ENCODE measurements around the gene PI3.
"Not testable (repeated sequence)": the region's sequence is repeated elsewhere in the genome, so short reads cannot be mapped to it uniquely, and the experiment has no call there.

The PI3 gene, protein sequence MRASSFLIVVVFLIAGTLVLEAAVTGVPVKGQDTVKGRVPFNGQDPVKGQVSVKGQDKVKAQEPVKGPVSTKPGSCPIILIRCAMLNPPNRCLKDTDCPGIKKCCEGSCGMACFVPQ

DNA sequence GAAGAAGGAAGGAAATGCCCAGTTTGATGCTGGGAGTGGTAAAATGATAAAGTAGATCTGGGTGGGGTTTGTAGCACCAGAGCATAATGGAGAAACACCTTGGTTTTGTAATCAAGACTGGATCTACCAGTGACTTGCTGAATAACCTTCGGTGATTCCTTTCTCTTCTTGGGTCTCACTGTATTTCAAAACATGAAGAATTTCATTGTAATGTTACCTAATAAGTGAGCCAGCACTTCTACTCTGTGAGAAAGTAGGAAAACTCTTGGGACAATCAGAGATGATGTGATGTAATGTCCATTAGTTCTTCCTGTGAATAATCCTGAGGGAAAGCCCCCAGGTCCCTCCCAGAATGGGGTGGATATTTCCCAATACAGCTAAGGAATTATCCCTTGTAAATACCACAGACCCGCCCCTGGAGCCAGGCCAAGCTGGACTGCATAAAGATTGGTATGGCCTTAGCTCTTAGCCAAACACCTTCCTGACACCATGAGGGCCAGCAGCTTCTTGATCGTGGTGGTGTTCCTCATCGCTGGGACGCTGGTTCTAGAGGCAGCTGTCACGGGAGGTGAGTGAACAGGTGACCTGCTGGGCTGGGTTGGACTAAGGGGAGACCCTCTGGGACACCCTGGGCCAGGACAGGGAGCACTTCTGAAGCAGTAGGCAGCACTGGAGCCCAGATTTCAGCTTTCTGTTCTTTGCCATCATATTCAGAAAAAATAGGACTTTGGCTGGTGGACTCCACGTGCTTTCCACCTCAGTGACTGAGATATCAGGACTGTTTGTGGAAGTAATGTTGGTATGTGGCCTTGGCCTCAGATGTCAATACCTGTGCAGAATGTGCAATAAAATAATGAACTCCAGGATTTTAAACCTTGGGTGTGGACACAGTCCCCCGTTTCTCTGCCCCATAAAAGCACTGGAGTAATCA is at the start of gene PI3:
TSS of gene PI3 (plus strand) at position 469 of the 931 bp plus-strand sequence. CDS start at position 490, 21 bp downstream.
- in situ Hi-C loops (cut with HindIII; ENCODE audit: low sequenced_read_pairs): no loop called here

DNA sequence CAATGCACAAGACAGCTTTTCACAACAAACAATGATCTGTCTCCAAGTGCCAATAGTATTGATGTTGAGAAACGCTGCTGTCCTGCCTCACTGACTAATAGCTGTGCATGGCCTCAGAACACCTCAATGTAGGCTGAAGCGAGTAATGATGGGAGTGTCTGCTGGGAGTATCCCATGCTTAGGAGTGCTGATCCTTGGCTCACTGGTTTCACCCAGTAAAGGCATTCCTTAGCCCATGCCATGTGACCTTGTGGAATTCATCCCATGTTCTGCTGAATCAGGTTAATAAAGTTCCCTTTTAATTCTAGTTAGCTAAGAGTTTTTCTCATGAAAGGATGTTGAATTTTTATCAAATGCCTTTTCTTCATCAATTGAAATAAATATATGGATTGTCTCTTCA is 46.6 kb upstream of the PI3 start:
- in situ Hi-C loops (cut with HindIII; ENCODE audit: low sequenced_read_pairs): no loop called here

DNA sequence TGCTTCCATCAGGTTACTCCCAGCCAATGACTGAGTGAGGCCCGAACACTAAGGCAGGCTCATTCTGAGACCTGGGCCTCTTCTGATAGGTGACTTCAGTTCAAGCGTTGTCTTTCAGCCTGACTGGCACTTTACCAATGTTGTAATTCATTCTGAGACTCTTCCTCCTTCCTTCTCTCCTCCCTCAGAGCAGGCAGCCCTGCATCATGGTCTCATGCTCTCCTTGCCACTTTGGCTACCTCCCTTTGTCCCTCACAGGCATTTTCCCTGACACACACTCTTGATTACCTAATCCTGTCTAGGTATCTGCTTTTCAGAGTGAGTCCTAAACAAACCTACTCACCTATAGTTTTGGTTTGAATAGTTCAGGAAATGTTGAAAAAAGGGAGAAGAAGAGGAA is 37.8 kb upstream of the PI3 start:
- in situ Hi-C loops (cut with HindIII; ENCODE audit: low sequenced_read_pairs): no loop called here

DNA sequence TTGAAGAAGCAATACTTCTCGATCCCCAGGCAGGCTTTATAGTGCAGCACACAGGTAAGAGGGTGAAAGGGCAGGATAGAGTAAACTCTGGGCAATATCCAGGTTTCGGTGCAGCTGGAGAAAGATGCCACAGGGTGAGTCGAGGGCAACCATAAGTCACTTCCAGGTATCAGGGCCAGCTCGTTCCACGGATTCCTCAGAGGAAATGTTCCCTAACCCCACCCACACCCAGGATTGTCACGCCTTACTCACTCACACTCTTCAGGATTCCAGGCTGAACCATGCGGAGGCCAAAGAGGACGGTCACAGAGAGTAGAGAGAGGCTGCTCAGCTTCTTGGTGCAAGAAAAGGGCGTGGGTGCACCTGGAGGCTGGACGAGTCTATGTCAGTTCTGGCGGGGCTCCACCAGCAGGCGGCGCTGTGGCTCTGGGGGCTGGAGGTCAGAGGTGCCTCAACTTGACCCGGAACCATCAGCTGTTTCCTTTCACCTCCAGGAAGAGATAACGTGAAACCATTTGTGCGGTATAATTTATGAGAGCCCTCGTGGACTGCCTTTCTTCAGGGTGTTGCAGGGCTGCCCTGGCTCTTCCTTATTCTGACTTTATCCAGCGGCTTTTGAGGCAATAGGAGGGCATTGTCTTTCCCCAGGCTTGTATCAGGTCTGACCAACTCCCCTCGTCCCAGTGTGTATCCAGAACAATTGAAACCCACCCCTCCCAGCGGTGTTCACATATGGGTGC is 36.0 kb upstream of the PI3 start:
- in situ Hi-C loops (cut with HindIII; ENCODE audit: low sequenced_read_pairs): no loop called here

DNA sequence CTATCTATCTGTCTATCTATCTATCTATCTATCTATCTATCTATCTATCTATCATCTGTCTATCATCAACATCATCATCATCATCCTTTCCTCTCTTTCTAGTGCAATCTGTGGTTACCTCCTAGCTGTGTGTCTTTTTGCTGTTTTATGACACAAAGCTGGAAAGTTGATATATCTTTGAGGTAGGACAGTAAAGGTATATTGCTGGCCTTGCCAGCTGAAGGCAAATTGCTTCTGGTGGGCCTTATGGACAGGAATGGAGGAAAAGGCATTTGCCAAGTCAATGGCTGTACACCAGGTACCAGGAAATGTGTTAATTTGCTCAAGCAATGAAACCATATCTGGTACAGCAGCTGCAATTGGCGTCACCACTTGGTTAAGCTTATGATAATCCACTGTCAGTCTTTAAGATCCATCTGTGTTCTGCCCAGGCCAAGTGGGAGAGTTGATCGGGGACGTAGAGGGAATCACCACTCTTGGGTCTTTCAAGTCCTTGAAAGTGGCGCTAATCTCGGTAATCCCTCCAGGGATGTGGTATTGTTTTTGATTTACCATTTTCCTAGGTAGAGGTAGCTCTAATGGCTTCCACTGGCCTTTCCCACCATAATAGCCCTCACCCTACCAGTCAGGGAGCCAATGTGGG is 34.8 kb upstream of the PI3 start:
- in situ Hi-C loops (cut with HindIII; ENCODE audit: low sequenced_read_pairs): not testable (repeated sequence)

DNA sequence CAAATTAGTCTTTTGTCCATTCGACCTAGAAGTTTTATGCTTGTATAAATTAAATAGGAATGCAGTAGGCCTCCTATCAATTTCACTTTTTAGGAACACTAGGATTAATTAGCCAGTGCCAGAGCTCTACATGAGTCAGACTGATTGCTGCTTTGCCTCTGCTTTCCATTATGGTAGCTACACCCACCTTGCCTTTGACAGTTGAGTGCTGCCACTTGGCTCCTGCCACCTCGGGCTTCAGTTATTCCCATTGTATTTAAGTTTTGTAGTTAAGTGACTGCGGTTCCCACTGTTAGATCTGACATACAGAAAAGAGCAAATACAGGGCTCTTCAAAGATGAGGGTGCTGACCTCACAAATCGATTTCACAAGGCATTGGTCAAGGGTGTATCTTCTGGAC is 33.9 kb upstream of the PI3 start:
- in situ Hi-C loops (cut with HindIII; ENCODE audit: low sequenced_read_pairs): no loop called here

DNA sequence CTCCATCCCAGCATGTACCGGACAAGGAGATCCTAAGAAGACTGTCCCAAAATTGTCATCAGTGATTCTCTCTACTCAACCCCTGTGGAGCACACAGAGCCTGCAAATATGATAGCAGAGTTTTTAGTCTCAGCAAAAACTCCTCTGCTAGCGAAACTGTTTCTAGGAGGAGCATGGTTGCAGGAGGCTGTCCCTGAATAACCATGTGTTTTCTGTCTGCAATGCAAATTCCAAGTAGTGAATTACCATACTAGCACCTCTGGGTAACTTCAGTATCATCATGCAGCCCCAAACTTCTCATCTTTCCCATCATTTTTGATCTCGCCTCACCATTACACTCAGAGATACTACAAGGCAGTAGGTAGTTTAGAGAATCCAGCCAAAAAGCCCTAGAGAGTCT is 25.6 kb upstream of the PI3 start:
- in situ Hi-C loops (cut with HindIII; ENCODE audit: low sequenced_read_pairs): no loop called here

DNA sequence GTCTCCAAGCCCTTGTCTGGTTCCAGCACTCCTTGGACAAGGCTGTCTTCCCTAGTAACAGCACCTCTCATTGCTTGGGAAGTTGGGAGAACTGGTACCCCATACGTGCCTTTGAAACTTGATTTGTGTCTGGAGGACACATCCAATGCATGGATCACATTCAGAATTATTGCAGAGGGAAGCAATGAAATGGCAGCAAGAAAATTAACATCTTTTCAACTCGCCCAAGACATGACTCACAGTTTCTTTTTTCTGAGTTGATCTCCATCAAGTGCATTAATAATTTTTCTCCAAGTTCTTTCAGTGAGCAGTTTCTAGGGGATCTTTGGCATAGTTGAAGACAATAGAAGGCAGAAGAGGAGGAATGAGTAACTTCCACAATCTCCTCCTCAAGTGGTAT is 22.3 kb upstream of the PI3 start:
- in situ Hi-C loops (cut with HindIII; ENCODE audit: low sequenced_read_pairs): no loop called here

DNA sequence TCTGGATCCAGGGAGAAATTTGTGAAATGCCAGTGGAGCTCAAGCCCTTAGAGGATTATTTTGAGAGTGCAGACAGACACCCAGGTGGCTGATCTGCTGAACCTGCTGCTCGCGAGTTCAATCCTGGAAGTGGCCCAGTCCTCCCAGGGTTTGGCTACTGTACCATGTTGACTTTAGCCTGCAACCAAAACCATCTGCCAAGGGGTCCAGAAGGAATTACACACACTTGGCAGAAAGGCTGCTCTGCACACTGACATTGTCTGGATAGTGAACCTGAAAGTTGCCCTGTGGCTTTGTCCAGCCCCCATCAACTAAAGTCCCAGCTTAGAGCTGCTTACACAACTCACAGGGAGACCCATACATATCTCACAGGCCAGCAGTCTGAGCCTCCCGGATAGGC is 21.6 kb upstream of the PI3 start:
- in situ Hi-C loops (cut with HindIII; ENCODE audit: low sequenced_read_pairs): no loop called here

DNA sequence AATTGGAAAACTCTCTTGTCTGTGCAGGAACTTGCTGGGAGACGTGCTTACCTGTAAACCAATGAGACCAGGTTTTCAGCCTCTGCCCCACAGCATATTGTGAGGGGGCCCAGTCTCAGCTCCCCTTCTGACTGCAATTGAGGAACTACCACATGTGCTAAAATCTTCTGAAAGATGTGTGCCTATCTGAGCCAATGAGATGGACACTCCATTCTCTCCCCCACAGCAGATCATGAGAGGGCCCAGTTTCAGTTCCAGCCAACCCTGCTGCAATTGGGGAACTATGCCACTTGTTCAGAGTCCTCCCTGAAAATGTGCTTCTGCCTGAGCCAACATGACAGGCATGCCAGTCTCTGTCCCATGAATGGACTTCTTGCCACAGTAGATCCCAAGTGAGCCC is 20.9 kb upstream of the PI3 start:
- in situ Hi-C loops (cut with HindIII; ENCODE audit: low sequenced_read_pairs): no loop called here

DNA sequence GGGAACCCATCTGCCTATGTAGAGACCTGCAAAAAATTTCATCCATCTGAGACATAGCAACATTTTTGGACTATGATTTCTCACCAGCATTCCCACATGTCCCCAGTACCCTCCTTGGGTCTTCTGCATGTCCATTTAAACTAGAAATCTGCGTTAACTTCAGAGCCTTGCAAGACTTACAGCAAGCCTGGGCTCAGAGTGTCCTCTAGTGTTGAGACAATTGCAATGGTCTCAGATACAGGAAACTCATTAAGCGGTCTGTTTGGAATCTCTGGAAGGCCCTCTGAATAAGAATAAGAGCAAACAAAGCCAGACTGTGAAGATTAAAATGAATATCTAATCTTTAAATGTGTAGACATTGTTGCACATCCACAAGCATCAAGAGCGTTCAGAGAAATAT is 20.5 kb upstream of the PI3 start:
- in situ Hi-C loops (cut with HindIII; ENCODE audit: low sequenced_read_pairs): no loop called here

DNA sequence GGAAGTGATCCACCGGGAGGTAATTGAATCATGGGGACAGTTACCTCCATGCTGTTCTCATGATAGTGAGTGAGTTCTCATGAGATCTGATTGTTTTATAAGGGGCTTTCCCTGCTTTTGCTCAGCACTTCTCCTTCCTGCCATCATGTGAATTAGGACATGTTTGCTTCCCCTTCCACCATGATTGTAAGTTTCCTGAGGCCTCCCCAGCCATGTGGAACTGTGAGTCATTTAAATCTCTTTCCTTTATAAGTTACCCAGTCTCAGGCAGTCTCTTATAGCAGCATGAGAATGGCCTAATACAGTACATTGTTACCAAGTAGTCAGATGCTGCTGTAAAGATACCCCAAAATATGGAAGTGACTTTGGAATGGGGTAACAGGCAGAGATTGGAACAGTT is 19.9 kb upstream of the PI3 start:
- in situ Hi-C loops (cut with HindIII; ENCODE audit: low sequenced_read_pairs): not testable (repeated sequence)

DNA sequence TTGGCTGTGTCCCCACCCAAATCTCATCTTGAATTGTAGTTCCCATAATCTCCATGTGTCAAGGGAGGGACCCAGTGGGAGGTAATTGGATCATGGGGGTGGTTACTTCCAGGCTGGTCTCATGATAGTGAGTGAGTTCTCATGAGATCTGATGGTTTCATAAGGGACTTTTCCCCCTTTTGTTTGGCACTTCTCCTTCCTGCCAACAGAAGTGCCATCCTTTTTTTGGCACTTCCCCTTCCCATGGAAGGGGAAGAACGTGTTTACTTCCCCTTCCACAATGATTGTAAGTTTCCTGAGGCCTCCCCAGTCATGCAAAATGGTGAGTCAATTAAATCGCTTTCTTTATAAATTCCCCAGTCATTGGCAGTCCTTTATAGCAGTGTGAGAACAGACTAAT is 18.0 kb upstream of the PI3 start:
- in situ Hi-C loops (cut with HindIII; ENCODE audit: low sequenced_read_pairs): no loop called here

DNA sequence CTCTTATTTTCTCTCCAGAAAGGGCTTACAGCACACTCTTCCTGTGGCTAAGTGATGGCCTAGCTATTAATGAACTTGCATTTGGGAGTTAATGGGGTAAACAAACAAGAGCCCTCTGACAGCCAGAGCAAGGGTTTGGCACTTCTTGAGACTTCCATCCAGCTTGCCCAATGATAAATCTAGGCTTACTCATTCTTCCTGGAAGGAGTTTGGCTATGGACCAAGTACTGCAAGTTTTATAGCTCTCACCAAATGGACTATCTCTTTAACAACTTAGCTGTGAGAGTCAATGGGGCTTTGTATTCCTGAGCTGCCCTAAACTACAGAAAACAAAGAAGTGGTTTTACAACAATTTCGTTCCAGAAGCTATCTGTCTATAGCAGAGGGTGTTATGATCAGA is 16.7 kb upstream of the PI3 start:
- in situ Hi-C loops (cut with HindIII; ENCODE audit: low sequenced_read_pairs): no loop called here

DNA sequence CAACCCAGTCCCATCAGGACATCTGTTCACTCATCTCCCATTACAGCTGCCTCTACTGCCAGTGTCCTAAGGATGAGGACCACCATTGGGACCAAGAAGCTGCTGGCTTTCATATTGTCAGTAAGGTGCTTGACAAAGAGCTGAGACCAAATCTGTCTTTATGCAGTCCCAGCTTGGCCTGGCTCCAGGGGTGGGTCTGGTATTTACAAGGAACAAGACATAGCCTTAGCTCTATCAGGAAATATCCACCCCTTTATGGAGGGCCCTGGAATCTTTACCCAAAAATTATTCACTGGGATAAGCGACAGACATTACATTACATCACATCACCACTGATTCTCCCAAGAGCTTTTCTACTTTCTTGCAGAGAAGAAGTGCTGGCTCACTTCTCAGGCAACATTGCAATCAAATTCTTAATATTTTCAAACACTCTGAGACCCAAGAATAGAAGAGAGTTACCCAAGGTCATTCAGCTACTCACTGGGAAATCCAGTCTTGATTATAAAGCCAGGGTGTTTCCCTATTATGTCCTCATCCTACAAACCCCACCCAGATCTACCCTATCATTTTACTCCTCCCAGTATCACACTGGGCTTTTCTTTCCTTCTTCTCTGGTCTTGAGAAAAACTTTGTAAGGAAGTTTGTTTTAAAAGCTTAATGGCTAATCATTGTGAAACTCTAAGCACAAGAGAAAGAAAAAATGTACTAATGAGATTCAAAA is 11.5 kb upstream of the PI3 start:
- in situ Hi-C loops (cut with HindIII; ENCODE audit: low sequenced_read_pairs): no loop called here

DNA sequence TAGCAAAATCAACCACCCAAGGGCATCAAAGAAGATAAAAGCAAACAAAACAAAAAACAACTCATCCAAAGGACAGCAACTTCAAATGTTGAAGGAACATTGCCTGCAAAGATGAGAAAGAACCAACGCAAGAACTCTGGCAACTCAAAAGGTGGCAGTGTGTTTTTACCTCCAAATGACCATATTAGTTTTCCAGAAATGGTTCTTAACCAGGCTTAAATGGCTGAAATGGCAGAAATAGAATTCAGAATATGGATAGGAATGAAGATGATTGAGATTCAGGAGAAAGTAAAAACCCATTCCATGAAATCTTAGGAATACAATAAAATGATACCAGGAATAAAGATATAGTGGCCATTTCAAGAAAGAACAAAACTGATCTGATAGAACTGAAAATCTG is 9.8 kb upstream of the PI3 start:
- in situ Hi-C loops (cut with HindIII; ENCODE audit: low sequenced_read_pairs): no loop called here

DNA sequence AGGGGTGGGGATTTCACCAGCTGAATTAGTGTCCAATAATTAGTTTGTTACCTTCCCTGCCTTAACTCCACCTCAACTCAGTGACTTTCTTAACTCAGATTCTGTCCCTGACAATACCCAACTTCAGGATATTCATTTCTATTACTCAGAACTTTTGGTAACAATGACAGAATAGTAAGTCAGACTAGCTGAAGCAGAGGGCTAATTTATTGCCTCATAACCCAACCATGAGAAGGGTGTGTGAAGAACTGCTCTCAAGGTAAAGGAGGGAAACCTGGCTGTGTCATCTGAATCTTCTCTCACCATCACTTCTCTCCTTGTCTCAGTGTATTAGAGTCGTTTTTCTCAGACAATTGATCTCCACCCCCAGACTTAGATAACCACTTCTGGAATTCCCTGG is 1.2 kb upstream of the PI3 start:
- in situ Hi-C loops (cut with HindIII; ENCODE audit: low sequenced_read_pairs): no loop called here

DNA sequence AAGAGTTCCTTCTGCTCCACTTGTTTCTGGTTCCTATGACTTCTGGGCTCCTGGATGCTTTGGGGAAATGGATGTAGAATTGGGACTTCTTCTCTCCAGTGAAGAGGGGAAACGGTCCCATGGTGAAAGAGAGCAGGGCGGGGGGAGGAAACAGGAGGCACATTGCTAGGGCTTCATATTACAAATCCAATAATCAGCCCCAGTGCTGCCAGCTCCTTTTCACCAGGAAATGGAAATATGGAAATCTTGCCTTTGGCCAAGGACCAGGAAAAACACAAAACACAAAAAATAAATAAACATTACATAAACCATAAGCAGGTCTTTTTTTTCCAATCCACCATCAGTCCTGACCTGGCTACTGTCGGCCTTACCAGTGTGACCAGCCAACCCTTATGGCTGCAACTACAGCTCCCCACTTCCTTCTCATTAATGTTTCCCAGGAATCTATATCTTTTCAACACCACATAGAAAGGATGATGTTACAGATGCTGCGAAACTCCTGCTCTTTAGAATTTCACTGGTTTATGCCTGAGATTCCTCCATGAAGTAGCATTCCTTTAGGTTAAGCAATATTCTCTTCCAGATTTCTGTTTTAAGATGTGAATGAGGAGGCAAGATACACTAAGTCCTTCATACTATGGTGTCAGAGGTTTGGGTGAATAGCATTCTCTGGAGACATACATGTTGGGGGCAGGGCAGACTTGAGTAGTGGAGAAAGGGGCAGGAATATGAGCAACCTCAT is 2.0 kb downstream of the PI3 start:
- in situ Hi-C loops (cut with HindIII; ENCODE audit: low sequenced_read_pairs): no loop called here

DNA sequence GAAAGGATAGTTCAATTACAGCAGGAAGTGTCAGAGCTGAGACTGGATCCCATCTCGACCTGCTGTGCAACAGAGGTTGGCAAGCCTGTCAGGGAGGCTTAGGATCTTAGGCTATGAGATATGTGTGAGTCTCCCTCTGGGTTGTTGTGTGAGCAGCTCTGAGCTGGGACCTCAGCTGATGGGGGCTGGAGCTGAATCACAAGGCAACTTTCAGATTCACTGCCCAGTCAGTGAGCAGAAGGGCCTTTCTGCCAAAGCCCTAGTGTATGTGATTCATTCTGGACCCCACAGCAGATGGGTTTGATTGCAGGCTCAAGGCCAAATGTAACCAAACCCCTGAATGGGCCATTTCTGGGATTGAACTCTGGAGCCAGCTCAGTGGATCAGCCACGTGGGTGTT is 4.5 kb downstream of the PI3 start:
- in situ Hi-C loops (cut with HindIII; ENCODE audit: low sequenced_read_pairs): no loop called here

DNA sequence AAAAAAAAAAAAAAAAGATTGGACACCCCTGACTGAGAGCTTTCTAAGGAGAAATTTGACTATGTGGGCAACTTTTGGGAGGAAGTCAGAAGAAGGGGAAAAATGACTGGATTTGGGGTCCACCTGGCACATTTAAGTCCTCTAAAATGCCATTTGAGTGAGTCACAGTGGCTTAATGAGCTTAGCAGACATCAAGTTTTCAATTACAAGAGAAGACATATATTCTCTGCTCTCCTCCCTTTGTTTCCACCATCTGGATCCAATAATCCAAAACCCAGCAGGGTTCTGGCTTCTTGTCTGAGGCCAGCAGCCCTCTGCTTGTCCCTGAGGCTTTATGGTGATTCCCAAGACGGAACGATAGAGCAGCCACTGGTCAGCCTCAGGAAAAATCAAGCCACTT is 6.9 kb downstream of the PI3 start:
- in situ Hi-C loops (cut with HindIII; ENCODE audit: low sequenced_read_pairs): no loop called here

Measured in endothelial cell of hepatic sinusoid (primary cell).